Stimulated activated naive B cell treated with anti-CD40 and anti-IgM and Interleukin-4, amounts not matched to agents 10 μg/mL and 1 μg/mL and 100 μg/mL, for 72 hours (primary cell): ENCODE results near the gene MPPED2.

ENCODE experiments used
- ATAC-seq, 2 donors: fragments of 150-1000 bp; cut with Tn5 transposase; replicated peaks; 2 replicates each; pipeline ENCODE4 v1.10.0; 2021; ENCODE audit warnings: moderate library complexity in 1 of 2
- DNase-seq: peaks from one replicate; pipeline ENCODE4 v3.0.0; 2021
- H3K27ac Mint-ChIP-seq: one replicate; pipeline ENCODE4 v1.8.0; 2022; ENCODE audit warnings: mild to moderate bottlenecking, mixed read lengths
- H3K27me3 Mint-ChIP-seq, 2 donors: one replicate each; pipeline ENCODE4 v1.8.0; 2022; ENCODE audit warnings: mixed read lengths in 2 of 2
- H3K36me3 Mint-ChIP-seq, 2 donors: one replicate each; pipeline ENCODE4 v1.8.0; 2022; ENCODE audit warnings: mixed read lengths in 2 of 2, mild to moderate bottlenecking in 1 of 2
- H3K4me1 Mint-ChIP-seq, 2 donors: one replicate each; pipeline ENCODE4 v1.8.0; 2022; ENCODE audit warnings: mixed read lengths in 2 of 2, mild to moderate bottlenecking in 1 of 2
- H3K4me3 Mint-ChIP-seq, 2 donors: one replicate each; pipeline ENCODE4 v1.8.0; 2022; ENCODE audit warnings: mild to moderate bottlenecking in 2 of 2, mixed read lengths in 2 of 2, moderate library complexity in 1 of 2
- H3K9me3 Mint-ChIP-seq, 2 donors: one replicate each; pipeline ENCODE4 v1.8.0; 2022; ENCODE audit warnings: mixed read lengths in 2 of 2, mild to moderate bottlenecking in 1 of 2

MPPED2 gene

DNA sequence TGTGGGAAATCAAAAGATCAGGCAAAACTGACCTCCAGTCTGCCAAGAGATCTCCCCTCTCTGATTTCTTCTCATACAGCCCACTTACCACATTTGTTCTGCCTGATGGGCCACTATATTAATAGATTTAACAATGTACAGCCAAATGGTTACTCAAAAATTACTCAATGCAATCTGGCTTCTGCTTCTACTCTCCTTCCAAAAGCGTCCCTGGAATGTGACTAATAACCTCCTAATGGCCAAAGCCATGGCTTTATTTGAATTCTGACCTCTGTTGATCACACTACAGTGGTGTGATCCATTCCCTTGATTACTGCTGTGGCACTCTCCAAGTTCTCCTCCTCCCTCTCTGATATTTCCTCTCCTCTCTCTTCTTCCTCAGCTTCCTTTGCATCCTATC lies 86.2 kb downstream of the MPPED2 start:
- Mint-ChIP-seq H3K27me3 (no peaks in the 10 kb centered on the region), H3K4me3 (no peak overlapping the region), H3K36me3 (no peaks in the 10 kb centered on the region), H3K9me3 (peaks cover 0 to 2% of the 10 kb centered on the region in 2 donors), H3K27ac (no peak overlapping the region), H3K4me1 (peaks cover 0 to 6% of the 10 kb centered on the region in 2 donors)
- DNase-seq (no peak), ATAC-seq (no peak)

DNA sequence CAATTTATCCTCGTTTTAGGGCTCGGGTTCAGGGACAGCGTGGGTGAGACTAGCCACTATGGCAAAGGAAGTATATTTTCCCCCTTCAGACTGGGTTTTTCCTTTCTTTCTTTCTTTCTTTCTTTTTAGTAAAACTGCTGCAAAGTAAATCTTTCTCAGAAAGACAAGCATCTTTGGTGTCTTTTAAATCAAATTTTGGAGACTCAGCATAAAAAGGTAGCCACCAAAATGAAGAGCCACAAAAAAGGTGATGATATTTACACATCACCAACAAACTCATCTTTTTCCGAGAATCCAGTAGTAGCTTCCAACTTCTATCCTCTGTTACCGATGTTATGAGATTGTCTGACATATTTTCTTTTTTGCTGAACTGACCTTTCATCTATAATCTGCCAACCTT lies 88.6 kb downstream of the MPPED2 start:
- Mint-ChIP-seq H3K4me3 (no peak overlapping the region), H3K4me1 (peaks cover 0 to 6% of the 10 kb centered on the region in 2 donors), H3K27ac (no peak overlapping the region), H3K27me3 (no peaks in the 10 kb centered on the region), H3K36me3 (no peaks in the 10 kb centered on the region), H3K9me3 (no peaks in the 10 kb centered on the region)
- DNase-seq (no peak), ATAC-seq (no peak)

DNA sequence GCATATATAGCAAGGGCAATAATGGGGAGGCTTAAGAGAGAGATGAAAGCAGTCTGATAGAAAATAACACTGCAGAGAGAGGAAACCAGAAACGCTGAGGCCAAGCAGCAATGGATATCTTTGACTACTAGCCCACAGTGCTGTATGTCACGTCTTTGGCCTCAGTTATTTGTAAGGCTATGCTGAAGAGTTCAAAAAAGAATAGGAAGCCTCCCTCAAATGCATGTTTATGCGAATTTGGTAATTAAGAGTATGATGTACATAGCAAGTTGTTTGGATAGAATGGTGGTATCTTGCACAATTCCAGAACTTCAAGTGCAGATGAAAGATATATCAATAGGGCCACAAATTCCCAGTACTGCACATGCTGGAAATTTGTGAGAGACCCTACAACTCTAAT lies 89.2 kb downstream of the MPPED2 start:
- no peak overlapping the region for H3K27ac Mint-ChIP-seq
- H3K36me3 Mint-ChIP-seq, result no peaks in the 10 kb centered on the region
- H3K27me3 Mint-ChIP-seq, result no peaks in the 10 kb centered on the region
- H3K4me1 Mint-ChIP-seq, result peaks cover 0 to 6% of the 10 kb centered on the region in 2 donors
- no peak overlapping the region for H3K4me3 Mint-ChIP-seq
- no peak for DNase-seq
- no peak for ATAC-seq
- H3K9me3 Mint-ChIP-seq, result no peaks in the 10 kb centered on the region

DNA sequence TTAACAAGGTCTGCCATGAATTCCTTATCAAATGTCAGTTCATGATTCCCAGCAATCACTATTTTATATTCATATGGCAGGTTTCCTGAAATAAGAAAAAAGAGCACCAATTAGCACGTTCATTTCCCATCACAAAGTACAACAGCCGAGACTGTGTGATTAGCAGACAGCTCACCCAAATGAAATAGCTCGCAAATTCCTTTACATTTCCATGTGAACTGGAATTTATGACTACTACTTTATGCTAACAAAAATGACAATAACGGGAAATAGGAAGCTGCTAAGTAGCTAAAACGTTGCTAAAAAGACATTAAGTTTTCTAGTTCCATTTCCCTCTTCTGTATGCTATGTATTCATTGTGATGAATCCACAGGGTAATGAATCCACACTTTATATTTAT lies 90.7 kb downstream of the MPPED2 start:
- Mint-ChIP-seq H3K27ac (no peak overlapping the region), H3K4me1 (peaks cover 0 to 6% of the 10 kb centered on the region in 2 donors), H3K36me3 (no peaks in the 10 kb centered on the region), H3K27me3 (no peaks in the 10 kb centered on the region), H3K9me3 (no peaks in the 10 kb centered on the region), H3K4me3 (no peak overlapping the region)
- ATAC-seq (no peak), DNase-seq (no peak)

DNA sequence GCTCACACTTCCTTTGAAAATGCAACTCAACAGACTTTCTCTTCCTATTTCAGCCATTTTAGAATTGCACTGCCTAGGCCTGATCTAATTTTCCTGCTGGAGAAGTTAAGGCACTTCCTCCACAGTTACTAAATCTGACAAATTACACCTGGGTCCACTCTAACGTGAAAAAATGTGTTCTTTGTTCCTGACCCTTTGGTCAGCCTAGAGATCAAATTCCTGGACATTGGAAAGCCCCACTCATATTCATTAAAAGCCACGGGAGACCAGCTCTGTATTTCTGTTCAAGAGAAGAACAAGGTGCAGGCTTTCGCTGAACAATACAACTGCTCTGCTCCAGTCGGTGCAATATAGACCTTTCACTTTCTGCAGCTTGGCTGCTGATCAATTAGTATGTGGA lies 96.6 kb downstream of the MPPED2 start:
- no peak overlapping the region for H3K4me3 Mint-ChIP-seq
- no peaks in the 10 kb centered on the region for H3K9me3 Mint-ChIP-seq
- DNase-seq, result no peak
- H3K36me3 Mint-ChIP-seq, result no peaks in the 10 kb centered on the region
- H3K27ac Mint-ChIP-seq, result no peak overlapping the region
- no peak for ATAC-seq
- H3K27me3 Mint-ChIP-seq, result no peaks in the 10 kb centered on the region
- H3K4me1 Mint-ChIP-seq, result no peaks in the 10 kb centered on the region

GRCh38 chr11:30489076-30489475 lies 97.1 kb downstream of the MPPED2 start:
- H3K27me3 Mint-ChIP-seq, result no peaks in the 10 kb centered on the region
- no peak overlapping the region for H3K27ac Mint-ChIP-seq
- no peak overlapping the region for H3K4me3 Mint-ChIP-seq
- H3K36me3 Mint-ChIP-seq, result no peaks in the 10 kb centered on the region
- ATAC-seq, result no peak
- DNase-seq, result no peak
- H3K4me1 Mint-ChIP-seq, result no peaks in the 10 kb centered on the region
- no peaks in the 10 kb centered on the region for H3K9me3 Mint-ChIP-seq

- no peak overlapping the region for H3K4me3 Mint-ChIP-seq
- H3K27me3 Mint-ChIP-seq, result no peaks in the 10 kb centered on the region
- H3K4me1 Mint-ChIP-seq, result no peaks in the 10 kb centered on the region
- no peaks in the 10 kb centered on the region for H3K9me3 Mint-ChIP-seq
- no peak for ATAC-seq
- H3K27ac Mint-ChIP-seq, result no peak overlapping the region
- no peaks in the 10 kb centered on the region for H3K36me3 Mint-ChIP-seq
- DNase-seq, result no peak
These were observed 97.7 kb downstream of the MPPED2 start for GRCh38 chr11:30488304-30488998.

DNA sequence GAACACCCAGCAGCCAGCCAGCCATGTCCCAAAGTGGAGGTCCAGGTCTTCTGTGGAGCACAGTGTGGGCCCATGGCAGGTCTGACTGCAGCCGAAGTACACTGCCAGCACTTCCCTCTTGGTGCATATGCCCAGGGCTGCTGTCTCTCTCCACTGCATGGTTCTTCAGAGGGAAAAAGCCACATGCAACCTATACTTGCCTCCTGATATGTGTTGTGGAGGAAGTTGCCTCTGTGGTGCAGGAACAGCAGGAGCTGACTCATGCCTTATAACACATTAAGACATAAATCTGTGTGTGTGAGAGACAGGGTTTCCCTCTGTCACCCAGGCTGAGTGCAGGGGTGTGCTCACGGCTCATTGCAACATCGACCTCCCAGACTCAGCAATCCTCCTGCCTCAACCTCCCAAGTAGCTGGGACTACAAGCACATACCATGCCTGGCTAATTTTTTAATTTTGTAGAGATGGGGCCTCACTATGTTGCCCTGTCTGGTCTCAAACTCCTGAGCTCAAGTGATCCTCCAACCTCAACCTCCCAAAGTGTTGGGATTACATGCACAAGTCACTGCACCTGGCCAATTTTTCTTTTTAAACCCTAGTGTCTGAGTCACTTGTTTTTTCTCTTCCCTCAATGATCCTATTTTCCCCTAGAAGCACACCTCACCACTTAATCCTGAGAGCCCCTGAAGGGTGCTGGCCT lies 98.8 kb downstream of the MPPED2 start:
- Mint-ChIP-seq H3K27ac (no peak overlapping the region), H3K4me3 (no peak overlapping the region), H3K4me1 (no peaks in the 10 kb centered on the region), H3K27me3 (no peaks in the 10 kb centered on the region), H3K9me3 (no peaks in the 10 kb centered on the region), H3K36me3 (no peaks in the 10 kb centered on the region)
- no peak for ATAC-seq
- no peak for DNase-seq

GRCh38 chr11:30485756-30486155 lies 100.4 kb downstream of the MPPED2 start:
- H3K4me1 Mint-ChIP-seq, result no peaks in the 10 kb centered on the region
- H3K27me3 Mint-ChIP-seq, result no peaks in the 10 kb centered on the region
- H3K4me3 Mint-ChIP-seq, result no peak overlapping the region
- no peak overlapping the region for H3K27ac Mint-ChIP-seq
- ATAC-seq, result no peak
- no peaks in the 10 kb centered on the region for H3K36me3 Mint-ChIP-seq
- no peak for DNase-seq
- no peaks in the 10 kb centered on the region for H3K9me3 Mint-ChIP-seq

GRCh38 chr11:30485222-30485621 lies 100.9 kb downstream of the MPPED2 start:
- no peak overlapping the region for H3K27ac Mint-ChIP-seq
- H3K4me3 Mint-ChIP-seq, result no peak overlapping the region
- no peaks in the 10 kb centered on the region for H3K4me1 Mint-ChIP-seq
- H3K27me3 Mint-ChIP-seq, result no peaks in the 10 kb centered on the region
- DNase-seq (no peak), ATAC-seq (no peak)
- H3K9me3 Mint-ChIP-seq, result no peaks in the 10 kb centered on the region
- no peaks in the 10 kb centered on the region for H3K36me3 Mint-ChIP-seq

GRCh38 chr11:30483056-30483455 lies 103.1 kb downstream of the MPPED2 start:
- Mint-ChIP-seq H3K9me3 (no peaks in the 10 kb centered on the region), H3K4me1 (peaks cover 0 to 5% of the 10 kb centered on the region in 2 donors), H3K27me3 (no peaks in the 10 kb centered on the region), H3K27ac (no peak overlapping the region), H3K36me3 (no peaks in the 10 kb centered on the region), H3K4me3 (no peak overlapping the region)
- ATAC-seq (no peak), DNase-seq (no peak)

DNA sequence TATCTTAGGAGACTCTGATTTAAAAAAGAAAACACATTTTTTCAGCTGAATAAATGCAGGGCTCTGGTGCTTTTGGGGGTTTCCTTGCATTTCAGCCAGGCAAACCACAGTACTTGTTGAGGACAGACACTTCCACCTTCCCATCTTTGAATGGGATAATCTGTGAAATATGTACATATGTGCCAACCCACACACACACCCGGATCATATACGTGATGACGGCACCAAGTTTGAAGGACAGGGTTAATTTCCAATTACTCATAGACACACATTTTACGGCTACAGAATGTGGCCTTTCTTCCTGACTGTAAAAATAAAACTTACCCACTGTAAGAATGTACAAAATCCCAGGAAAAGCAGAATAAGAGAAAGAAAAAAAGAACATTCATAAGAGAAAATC lies 104.4 kb downstream of the MPPED2 start:
- H3K4me1 Mint-ChIP-seq, result peaks cover 0 to 5% of the 10 kb centered on the region in 2 donors
- H3K9me3 Mint-ChIP-seq, result no peaks in the 10 kb centered on the region
- no peaks in the 10 kb centered on the region for H3K27me3 Mint-ChIP-seq
- H3K4me3 Mint-ChIP-seq, result no peak overlapping the region
- no peaks in the 10 kb centered on the region for H3K36me3 Mint-ChIP-seq
- ATAC-seq (no peak), DNase-seq (no peak)
- no peak overlapping the region for H3K27ac Mint-ChIP-seq

DNA sequence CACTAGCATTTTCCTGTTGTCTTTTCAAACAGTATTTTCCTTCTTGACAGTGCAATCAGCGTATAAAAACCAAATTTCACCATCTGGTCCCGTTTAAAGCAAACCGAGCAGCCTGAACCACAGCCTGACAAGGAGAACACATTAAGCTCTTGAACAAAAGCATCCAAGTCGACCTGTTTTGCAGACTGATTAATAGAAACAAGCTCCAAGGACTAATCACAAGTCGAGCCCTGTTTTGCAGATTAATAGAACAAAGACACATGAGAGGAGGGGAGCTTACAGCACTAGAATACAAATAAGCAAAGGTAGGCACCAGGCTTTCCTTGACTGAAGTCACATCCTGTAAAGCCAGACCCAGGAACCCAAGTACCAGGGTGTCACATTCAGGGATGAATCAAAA lies 104.8 kb downstream of the MPPED2 start:
- H3K4me3 Mint-ChIP-seq, result no peak overlapping the region
- no peaks in the 10 kb centered on the region for H3K9me3 Mint-ChIP-seq
- ATAC-seq, result no peak
- H3K36me3 Mint-ChIP-seq, result no peaks in the 10 kb centered on the region
- H3K4me1 Mint-ChIP-seq, result peaks cover 0 to 5% of the 10 kb centered on the region in 2 donors
- no peaks in the 10 kb centered on the region for H3K27me3 Mint-ChIP-seq
- DNase-seq, result no peak
- H3K27ac Mint-ChIP-seq, result no peak overlapping the region

- no peaks in the 10 kb centered on the region for H3K27me3 Mint-ChIP-seq
These were observed 106.3 kb downstream of the MPPED2 start for GRCh38 chr11:30479899-30480298.

DNA sequence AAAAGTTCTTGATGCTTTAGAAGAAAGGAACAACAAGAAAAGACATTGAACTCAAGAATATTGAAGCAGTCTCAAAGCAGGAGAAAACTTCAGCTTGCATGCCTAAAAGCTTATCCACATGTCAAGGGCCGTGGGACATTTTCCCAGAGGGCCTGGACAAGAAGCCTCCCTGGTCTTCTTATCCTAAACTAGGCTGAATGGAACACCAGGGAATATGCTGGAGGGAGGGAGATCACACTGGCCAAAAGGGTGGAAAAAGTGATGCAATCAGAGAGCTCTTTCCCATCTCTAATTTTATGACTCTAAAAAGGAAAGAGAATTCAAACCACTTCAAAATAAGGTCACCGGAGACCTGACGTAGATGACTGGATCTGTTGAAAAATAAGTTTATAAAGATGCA lies 107.2 kb downstream of the MPPED2 start:
- H3K36me3 Mint-ChIP-seq, result no peaks in the 10 kb centered on the region
- ATAC-seq (no peak), DNase-seq (no peak)
- no peak overlapping the region for H3K4me3 Mint-ChIP-seq
- H3K4me1 Mint-ChIP-seq, result peaks cover 2 to 5% of the 10 kb centered on the region in 2 donors
- H3K9me3 Mint-ChIP-seq, result no peaks in the 10 kb centered on the region
- no peaks in the 10 kb centered on the region for H3K27me3 Mint-ChIP-seq
- no peak overlapping the region for H3K27ac Mint-ChIP-seq

More at GRCh38 chr11:30479899-30480298, 106.3 kb downstream of the MPPED2 start:
- Mint-ChIP-seq H3K9me3 (no peaks in the 10 kb centered on the region), H3K27ac (no peak overlapping the region), H3K4me1 (peaks cover 0 to 5% of the 10 kb centered on the region in 2 donors), H3K4me3 (no peak overlapping the region), H3K36me3 (no peaks in the 10 kb centered on the region)
- no peak for DNase-seq
- ATAC-seq, result no peak
